GM12878 (cell line): ENCODE measurements around the gene MEIS2. TPM values are rescaled to one million over a fixed set of nuclear protein-coding genes. Genes with fewer than 3 reads are reported as not detected.
A peak's percentile ranks its signal among the peaks of the same experiment; 100 is the strongest.

Experiments used
- ATAC-seq: fragments of 200-7000 bp; cut with Tn5 transposase; 3 replicates; pipeline ENCODE4 v1.9.1; 2020; ENCODE audit warnings: mild to moderate bottlenecking, moderate library complexity
- BruUV-seq: library from RNA; stranded (reverse); fragments of 400-500 nt; replicated peaks from 2 replicates; lab custom pipeline; 2021; lab: Mats Ljungman, UMichigan
- CTCF ChIA-PET: fragments of 300-600 bp; sonication (Branson Sonifier 250); formaldehyde crosslinking; extraction: SDS; loops from one replicate; lab custom pipeline; 2021; ENCODE audit warnings: inconsistent platforms; lab: Yijun Ruan, JAX
- POLR2A ChIA-PET: fragments of 350-600 bp; formaldehyde crosslinking; extraction: SDS; loops from one replicate; lab custom pipeline; 2021; ENCODE audit warnings: inconsistent platforms; lab: Charles Lee
- RAD21 ChIA-PET: fragments of 300-600 bp; sonication (Branson Sonifier 250); formaldehyde crosslinking; loops from one replicate; lab custom pipeline; 2023; ENCODE audit warnings: antibody characterized with exemption; ENCODE audit not compliant: unreplicated experiment; lab: Charles Lee
- SMC1A ChIA-PET: fragments of 300-600 bp; sonication (Branson Sonifier 250); formaldehyde crosslinking; loops from one replicate; lab custom pipeline; 2023; ENCODE audit not compliant: unreplicated experiment, uncharacterized antibody; lab: Charles Lee
- DNase-seq: peaks from one replicate; pipeline ENCODE4 v3.0.0-alpha.2; 2011; ENCODE audit warnings: low read depth, low spot score
- FAIRE-seq: peaks from 3 replicates; lab custom pipeline; 2011; peaks lifted over from hg19 to GRCh38; lab: Jason Lieb, UNC
- H2AFZ ChIP-seq: 2 replicates; pipeline ENCODE4 v1.6.0; 2011; ENCODE audit warnings: low read depth, low read length, control low read depth; ENCODE audit not compliant: control insufficient read depth
- H3K27ac ChIP-seq: 2 replicates; pipeline ENCODE4 v1.5.1; 2011; ENCODE audit warnings: control low read depth; ENCODE audit not compliant: control insufficient read depth, insufficient read depth
- H3K27me3 ChIP-seq, 2 experiments: replicated peaks in 1 of 2; 2 replicates each; pipeline versions ENCODE4 v1.6.0 to v1.6.1; 2011; ENCODE audit warnings: low read length in 1 of 2; ENCODE audit not compliant: control insufficient read depth in 2 of 2, insufficient read depth in 2 of 2
- H3K36me3 ChIP-seq, 2 experiments: 2 replicates each; pipeline ENCODE4 v1.5.1; 2011; ENCODE audit warnings: low read length in 1 of 2; ENCODE audit not compliant: control insufficient read depth in 2 of 2, insufficient read depth in 2 of 2
- H3K4me1 ChIP-seq: 2 replicates; pipeline ENCODE4 v1.6.1; 2011; ENCODE audit warnings: mild to moderate bottlenecking, low read length, moderate library complexity, mixed read lengths; ENCODE audit not compliant: control insufficient read depth, insufficient read depth
- H3K4me2 ChIP-seq: 2 replicates; pipeline ENCODE4 v1.6.0; 2011; ENCODE audit warnings: control low read depth; ENCODE audit not compliant: control insufficient read depth, insufficient read depth
- H3K4me3 ChIP-seq: fragments of 200-600 bp; sonication (generic); 2 replicates; pipeline ENCODE4 v1.5.1; 2016
- H3K79me2 ChIP-seq: 2 replicates; pipeline ENCODE4 v1.6.0; 2011; ENCODE audit warnings: low read length; ENCODE audit not compliant: control insufficient read depth, insufficient read depth
- H3K9ac ChIP-seq: 2 replicates; pipeline ENCODE4 v1.8.0; 2011; ENCODE audit warnings: low read length, control low read depth, mixed read lengths; ENCODE audit not compliant: control insufficient read depth, insufficient read depth
- H3K9me3 ChIP-seq: replicated peaks from 3 replicates; pipeline ENCODE4 v1.5.1; 2011; ENCODE audit warnings: mild to moderate bottlenecking, low read length; ENCODE audit not compliant: control insufficient read depth, insufficient read depth
- H4K20me1 ChIP-seq: 2 replicates; pipeline ENCODE4 v1.6.0; 2011; ENCODE audit not compliant: control insufficient read depth, insufficient read depth
- KDM1A ChIP-seq: fragments of 200-600 bp; sonication (generic); IDR thresholded peaks from 2 replicates; pipeline ENCODE4 v1.6.1; 2016; ENCODE audit warnings: borderline replicate concordance
- NFIC ChIP-seq: IDR thresholded peaks from 2 replicates; pipeline ENCODE4 v1.6.1; 2012; ENCODE audit warnings: low read depth, mild to moderate bottlenecking, inconsistent platforms, low read length, moderate library complexity
- PAX8 ChIP-seq: fragments of 450-650 bp; IDR thresholded peaks from 2 replicates; pipeline ENCODE4 v1.6.1; 2017; ENCODE audit warnings: mild to moderate bottlenecking, moderate library complexity
- PKNOX1 ChIP-seq: fragments of 450-650 bp; IDR thresholded peaks from 2 replicates; pipeline ENCODE4 v1.6.1; 2016; ENCODE audit warnings: mild to moderate bottlenecking
- SMC3 ChIP-seq: IDR thresholded peaks from 2 replicates; pipeline ENCODE4 v1.6.1; 2011; ENCODE audit warnings: low read length, improper control_type of control experiment, borderline replicate concordance
- TBL1XR1 ChIP-seq: IDR thresholded peaks from 2 replicates; pipeline ENCODE4 v1.6.1; 2012; ENCODE audit warnings: low read depth, low read length, improper control_type of control experiment
- YY1 ChIP-seq: IDR thresholded peaks from 2 replicates; pipeline ENCODE4 v1.6.1; 2011; ENCODE audit warnings: low read depth, mild to moderate bottlenecking, low read length
- WGBS: methylation state at CpG from one replicate; pipeline ENCODE4 v1.1.6; 2016; ENCODE audit warnings: low lambda C conversion rate; ENCODE audit not compliant: insufficient replicate concordance, insufficient coverage; ENCODE audit errors: missing lambda C conversion rate; 5-methylcytosine and 5-hydroxymethylcytosine counted together
- in situ Hi-C: fragments of 300-500 bp; cut with MboI; formaldehyde crosslinking; loops from 9 replicates; pipeline ENCODE4 v1.14.3; 2018; ENCODE audit warnings: mixed read lengths
- intact Hi-C: fragments of 100-400 bp; cut with micrococcal nuclease; formaldehyde crosslinking; loops from one replicate; pipeline ENCODE4 v1.14.2; 2022; ENCODE audit not compliant: unreplicated experiment
- polyA plus RNA-seq, 11 experiments: library from polyadenylated mRNA; depleted of rRNA in 4 of 11; unstranded in 6 of 11; stranded (reverse) in 5 of 11; fragments of >200 nt; fragmentation: Nextera tagmentation in 4 of 11; fragmentation: Illumina TruSeq in 1 of 11; extraction: Ambion mirVana in 4 of 11; extraction: Trizol in 1 of 11; gene quantifications; 1 replicate in 1 of 11; 2 replicates in 10 of 11; pipeline versions ENCODE4 v1.2.1 to v1.2.3, GENCODE V29; 2011 to 2016; ENCODE audit warnings: inconsistent platforms in 2 of 11, missing spikeins in 2 of 11, low read depth in 1 of 11
- total RNA-seq, 4 experiments: library from RNA; depleted of rRNA in 3 of 4; stranded (reverse); fragments of >200 nt in 3 of 4; fragmentation: Illumina TruSeq in 1 of 4; extraction: Trizol in 1 of 4; gene quantifications; 2 replicates each; pipeline versions ENCODE4 v1.2.1 to v1.2.3, GENCODE V29; 2013 to 2021

Gene MEIS2
- total and polyA plus RNA-seq, 10 of the 15 experiments (the other 5 are each of a cell fraction or from before 2014, with no cell fraction given), result 9.2 to 54.0 (median 20.4) TPM

DNA sequence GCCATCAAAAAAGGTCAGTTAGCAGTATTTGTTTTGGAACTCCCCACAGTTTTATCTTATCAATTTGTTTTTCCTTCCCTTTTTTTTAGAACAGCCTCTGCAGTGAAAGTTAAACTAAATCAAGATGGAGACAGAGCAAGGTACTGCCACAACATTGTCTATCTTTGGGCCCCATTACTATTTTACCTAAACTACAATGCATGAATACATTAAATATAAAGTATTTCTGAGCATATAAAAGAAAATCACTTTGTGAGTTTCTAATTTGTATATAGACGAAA lies 139.5 kb downstream of the MEIS2 start:
- in situ Hi-C loops, result no loop called here
- RAD21 ChIA-PET, result interaction anchor here (2.2 to 3.4 kb wide), 3 partner anchors 12 to 26 kb away, joined by 8 to 14 read pairs (median 11); no protein-coding TSS in a partner anchor
- no peaks in the 10 kb centered on the region for H4K20me1 ChIP-seq
- H3K27me3 ChIP-seq, result no peaks in the 10 kb centered on the region
- no peak overlapping the region for H3K9ac ChIP-seq
- peak overlapping the region; percentile 29; the same call in 1 of the 2 replicates for H2AFZ ChIP-seq
- no peaks in the 10 kb centered on the region for H3K4me1 ChIP-seq
- SMC1A ChIA-PET, result interaction anchor here (1.2 to 3.2 kb wide), 9 partner anchors 13 to 73 kb away, joined by 3 to 20 read pairs (median 7); no protein-coding TSS in a partner anchor
- ATAC-seq (peak; percentile 38), FAIRE-seq (no peak), DNase-seq (no peak)
- no peaks in the 10 kb centered on the region for H3K36me3 ChIP-seq
- 60% methylated on average over 1 of the region's 1 CpG for WGBS
- no TSS peak for BruUV-seq
- no peak overlapping the region for H3K4me2 ChIP-seq
- no peaks in the 10 kb centered on the region for H3K79me2 ChIP-seq
- intact Hi-C loops, result no loop called here
- no peaks in the 10 kb centered on the region for H3K9me3 ChIP-seq
- no peak overlapping the region for H3K27ac ChIP-seq
- 0 out of 2 replicates have a peak overlapping the region, but pooled peaks have one; percentile 4 for H3K4me3 ChIP-seq
- TF ChIP-seq SMC3 (no peak), KDM1A (no peak), TBL1XR1 (no peak), NFIC (no peak), PAX8 (no peak)
- TF ChIP-seq, all 136 proteins: peak for 0
- ChIA-PET POLR2A (no interaction called here), CTCF (interaction anchor here (0.9 to 2.4 kb wide), 5 partner anchors 10 to 45 kb away, joined by 3 to 12 read pairs (median 4); no protein-coding TSS in a partner anchor)

GRCh38 chr15:36960179-36960946 lies 140.0 kb downstream of the MEIS2 start:
- H3K36me3 ChIP-seq, result no peaks in the 10 kb centered on the region
- H3K9ac ChIP-seq, result no peak overlapping the region
- H3K79me2 ChIP-seq, result no peaks in the 10 kb centered on the region
- no peaks in the 10 kb centered on the region for H3K4me1 ChIP-seq
- H2AFZ ChIP-seq, result peak overlapping the region; percentile 47; the same call in 1 of the 2 replicates
- in situ Hi-C loops, result no loop called here
- DNase-seq (no peak), FAIRE-seq (peak; percentile 35), ATAC-seq (peak; percentile 70)
- no peaks in the 10 kb centered on the region for H3K27me3 ChIP-seq
- intact Hi-C loops, result no loop called here
- 21% methylated on average over 2 of the region's 2 CpGs for WGBS
- no peaks in the 10 kb centered on the region for H4K20me1 ChIP-seq
- peak overlapping the region; percentile 48; the same call in 1 of the 2 replicates for H3K4me2 ChIP-seq
- SMC1A ChIA-PET, result interaction anchor here (0.6 to 3.2 kb wide), 13 partner anchors 11 to 351 kb away, joined by 3 to 20 read pairs (median 6); no protein-coding TSS in a partner anchor
- RAD21 ChIA-PET, result interaction anchor here (0.6 to 3.4 kb wide), 9 partner anchors 13 to 135 kb away, joined by 3 to 14 read pairs (median 4); no protein-coding TSS in a partner anchor
- CTCF ChIA-PET, result interaction anchor here (0.6 to 2.4 kb wide), 9 partner anchors 10 to 140 kb away, joined by 3 to 12 read pairs (median 3); no protein-coding TSS in a partner anchor
- peak overlapping the region; percentile 4; the same call in 1 of the 2 replicates for H3K4me3 ChIP-seq
- POLR2A ChIA-PET, result interaction anchor here (1.3 kb wide), 1 partner anchor 14 kb away, joined by 3 read pairs; no protein-coding TSS in a partner anchor
- BruUV-seq, result no TSS peak
- H3K27ac ChIP-seq, result peak overlapping the region; percentile 18; the same call in 1 of the 2 replicates
- TF ChIP-seq YY1 (no peak), PKNOX1 (peak; percentile 58; the same call in 1 of the 2 replicates)
- H3K9me3 ChIP-seq, result no peaks in the 10 kb centered on the region
